ENCODE data around the gene MAP1B.

- TF ChIP-seq CTCF (IDR thresholded peaks at IDR 0.05; ENCODE audit: borderline replicate concordance, extremely low read depth, low read length, poor library complexity, severe bottlenecking) (no peak), EZH2 (IDR thresholded peaks at IDR 0.05; ENCODE audit: borderline replicate concordance, low read depth, low read length, severe bottlenecking) (no peak)
These were observed 119.7 kb downstream of the MAP1B start for GRCh38 chr5:72226950-72227349.
